ENCODE measurements around the gene MINDY1.

DNA sequence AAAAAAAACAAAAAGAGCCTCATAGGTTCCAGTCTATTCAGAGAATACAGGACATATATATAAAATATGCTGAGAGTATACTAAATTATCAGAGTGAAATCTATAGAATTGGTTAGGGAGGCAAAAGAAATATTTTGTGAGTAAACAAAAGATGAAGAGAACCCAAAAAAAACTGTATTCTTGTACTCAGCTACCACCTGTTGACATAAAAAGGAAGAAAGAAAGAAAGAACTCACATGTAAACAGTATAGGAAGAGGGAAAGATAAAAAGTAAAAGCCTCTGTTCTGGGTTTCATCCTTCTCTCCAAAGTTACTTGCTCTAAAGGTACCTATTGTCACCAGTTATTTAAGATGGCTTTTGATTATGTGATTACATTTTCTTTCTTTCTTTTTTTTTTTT is 19.8 kb upstream of the MINDY1 start:
- no peak for TF ChIP-seq ZNF622 (IDR thresholded peaks at IDR 0.05)
- TF ChIP-seq, protein P1, sequence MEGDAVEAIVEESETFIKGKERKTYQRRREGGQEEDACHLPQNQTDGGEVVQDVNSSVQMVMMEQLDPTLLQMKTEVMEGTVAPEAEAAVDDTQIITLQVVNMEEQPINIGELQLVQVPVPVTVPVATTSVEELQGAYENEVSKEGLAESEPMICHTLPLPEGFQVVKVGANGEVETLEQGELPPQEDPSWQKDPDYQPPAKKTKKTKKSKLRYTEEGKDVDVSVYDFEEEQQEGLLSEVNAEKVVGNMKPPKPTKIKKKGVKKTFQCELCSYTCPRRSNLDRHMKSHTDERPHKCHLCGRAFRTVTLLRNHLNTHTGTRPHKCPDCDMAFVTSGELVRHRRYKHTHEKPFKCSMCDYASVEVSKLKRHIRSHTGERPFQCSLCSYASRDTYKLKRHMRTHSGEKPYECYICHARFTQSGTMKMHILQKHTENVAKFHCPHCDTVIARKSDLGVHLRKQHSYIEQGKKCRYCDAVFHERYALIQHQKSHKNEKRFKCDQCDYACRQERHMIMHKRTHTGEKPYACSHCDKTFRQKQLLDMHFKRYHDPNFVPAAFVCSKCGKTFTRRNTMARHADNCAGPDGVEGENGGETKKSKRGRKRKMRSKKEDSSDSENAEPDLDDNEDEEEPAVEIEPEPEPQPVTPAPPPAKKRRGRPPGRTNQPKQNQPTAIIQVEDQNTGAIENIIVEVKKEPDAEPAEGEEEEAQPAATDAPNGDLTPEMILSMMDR (IDR thresholded peaks at IDR 0.05 in 2 of 3, conservative IDR thresholded peaks at IDR 0.05 in 1 of 3; ENCODE audit: control insufficient read depth in 2 of 3, extremely low read depth in 1 of 3, insufficient read depth in 1 of 3, low read depth in 3 of 3, low read length in 3 of 3) = no peak
- no peak for TF ChIP-seq MYC (IDR thresholded peaks at IDR 0.05; ENCODE audit: insufficient read depth, insufficient read length, insufficient replicate concordance, low read length, severe bottlenecking)
- TF ChIP-seq, protein P2, sequence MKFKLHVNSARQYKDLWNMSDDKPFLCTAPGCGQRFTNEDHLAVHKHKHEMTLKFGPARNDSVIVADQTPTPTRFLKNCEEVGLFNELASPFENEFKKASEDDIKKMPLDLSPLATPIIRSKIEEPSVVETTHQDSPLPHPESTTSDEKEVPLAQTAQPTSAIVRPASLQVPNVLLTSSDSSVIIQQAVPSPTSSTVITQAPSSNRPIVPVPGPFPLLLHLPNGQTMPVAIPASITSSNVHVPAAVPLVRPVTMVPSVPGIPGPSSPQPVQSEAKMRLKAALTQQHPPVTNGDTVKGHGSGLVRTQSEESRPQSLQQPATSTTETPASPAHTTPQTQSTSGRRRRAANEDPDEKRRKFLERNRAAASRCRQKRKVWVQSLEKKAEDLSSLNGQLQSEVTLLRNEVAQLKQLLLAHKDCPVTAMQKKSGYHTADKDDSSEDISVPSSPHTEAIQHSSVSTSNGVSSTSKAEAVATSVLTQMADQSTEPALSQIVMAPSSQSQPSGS (IDR thresholded peaks at IDR 0.05; ENCODE audit: low read length) = no peak
- no peak for TF ChIP-seq POLR2AphosphoS2 (IDR thresholded peaks at IDR 0.05; ENCODE audit: low read depth, low read length)
